ENCODE measurements around the gene FAM177A1. TPM values are rescaled to one million over a fixed set of nuclear protein-coding genes. Genes with fewer than 3 reads are reported as not detected.

FAM177A1 gene
- total and polyA plus RNA-seq, 4 donors: 59.4 to 106 (median 82.8) TPM

GRCh38 chr14:35121026-35121886, 75.2 kb downstream of the FAM177A1 start:
- 18% methylated on average over 24 of the region's 34 CpGs for WGBS (ENCODE audit: insufficient coverage)
- no peaks in the 10 kb centered on the region for H3K9me3 ChIP-seq (ENCODE audit: control insufficient read depth, insufficient read depth, low read length)

GRCh38 chr14:35121887-35122695, 76.0 kb downstream of the FAM177A1 start, which contains the start of the genes PPP2R3C and PRORP:
TSS of gene PPP2R3C (minus strand) at chr14:35121990. CDS start at chr14:35121959, 31 bp downstream.
TSS of gene PRORP (plus strand) at chr14:35122552. CDS start at chr14:35123246, 694 bp downstream.
- peaks cover 19% of the 10 kb centered on the region for H3K36me3 ChIP-seq (ENCODE audit: control insufficient read depth, insufficient read depth, low read length)
- H3K27ac ChIP-seq (ENCODE audit: low read depth, low read length): peak within 1 kb of the TSS; percentile 99
- peaks cover 14% of the 10 kb centered on the region for H3K4me1 ChIP-seq (ENCODE audit: control insufficient read depth, insufficient read depth, low read length)
- H3K9me3 ChIP-seq (ENCODE audit: control insufficient read depth, insufficient read depth, low read length): no peaks in the 10 kb centered on the region
- WGBS (ENCODE audit: insufficient coverage): 0% methylated on average over 48 of the region's 57 CpGs
- DNase-seq (ENCODE audit: low read depth in 4 of 6, low spot score in 6 of 6): peak; percentile 81 to 99 (median 94)
- H3K4me3 ChIP-seq (ENCODE audit: low read depth, low read length): peak within 1 kb of the TSS; percentile 95
- no peaks in the 10 kb centered on the region for H3K27me3 ChIP-seq (ENCODE audit: control insufficient read depth, insufficient read depth, low read length)

More at GRCh38 chr14:35121026-35121886, 75.2 kb downstream of the FAM177A1 start:
- no peak for DNase-seq (ENCODE audit: low read depth in 4 of 6, low spot score in 6 of 6)
- peaks cover 14% of the 10 kb centered on the region for H3K4me1 ChIP-seq (ENCODE audit: control insufficient read depth, insufficient read depth, low read length)
- peak overlapping the region; percentile 99 for H3K27ac ChIP-seq (ENCODE audit: low read depth, low read length)
- H3K36me3 ChIP-seq (ENCODE audit: control insufficient read depth, insufficient read depth, low read length): peaks cover 19% of the 10 kb centered on the region
- H3K27me3 ChIP-seq (ENCODE audit: control insufficient read depth, insufficient read depth, low read length): no peaks in the 10 kb centered on the region
- H3K4me3 ChIP-seq (ENCODE audit: low read depth, low read length): peak overlapping the region; percentile 95

DNA sequence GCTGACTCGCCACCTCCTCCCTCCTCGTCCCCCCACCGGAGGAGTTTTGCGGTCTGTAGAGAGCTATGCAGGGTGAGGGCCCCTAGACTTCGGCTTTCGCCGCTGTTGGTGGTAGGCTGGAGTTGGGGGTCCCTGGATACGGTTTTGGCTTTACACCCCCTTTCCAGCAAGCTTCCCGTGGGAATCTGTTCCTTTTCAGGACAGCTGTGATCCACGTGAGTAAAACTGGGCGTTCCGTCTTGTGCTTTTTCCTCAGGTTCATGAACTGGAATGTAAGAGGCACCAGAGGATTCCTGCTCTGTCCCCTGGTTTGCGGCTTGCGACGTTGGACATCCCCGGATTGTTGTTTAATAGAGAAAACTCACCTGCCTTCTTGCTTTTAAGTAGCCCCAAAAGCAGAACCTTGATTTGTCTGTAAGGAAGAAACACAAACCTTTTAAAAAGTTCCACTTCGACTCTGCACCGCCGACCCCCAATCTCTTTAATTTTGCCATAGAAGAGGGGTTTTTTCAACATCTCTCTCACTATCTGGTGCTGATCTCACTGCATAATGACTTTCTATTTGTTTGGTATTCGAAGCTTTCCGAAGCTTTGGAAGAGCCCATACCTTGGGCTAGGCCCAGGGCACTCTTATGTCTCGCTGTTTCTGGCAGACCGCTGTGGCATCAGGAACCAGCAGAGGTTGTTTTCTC, 76.8 kb downstream of the FAM177A1 start:
- Histone ChIP-seq H3K27me3 (ENCODE audit: control insufficient read depth, insufficient read depth, low read length) (no peaks in the 10 kb centered on the region), H3K36me3 (ENCODE audit: control insufficient read depth, insufficient read depth, low read length) (peaks cover 19% of the 10 kb centered on the region), H3K27ac (ENCODE audit: low read depth, low read length) (peak overlapping the region; percentile 99), H3K4me1 (ENCODE audit: control insufficient read depth, insufficient read depth, low read length) (peaks cover 14% of the 10 kb centered on the region), H3K4me3 (ENCODE audit: low read depth, low read length) (peak overlapping the region; percentile 95), H3K9me3 (ENCODE audit: control insufficient read depth, insufficient read depth, low read length) (no peaks in the 10 kb centered on the region)
- WGBS (ENCODE audit: insufficient coverage): 2% methylated on average over 11 of the region's 23 CpGs
- DNase-seq (ENCODE audit: low read depth in 4 of 6, low spot score in 6 of 6): peak in 3 of 6 donors; percentile 5 to 24 (median 23)

DNA sequence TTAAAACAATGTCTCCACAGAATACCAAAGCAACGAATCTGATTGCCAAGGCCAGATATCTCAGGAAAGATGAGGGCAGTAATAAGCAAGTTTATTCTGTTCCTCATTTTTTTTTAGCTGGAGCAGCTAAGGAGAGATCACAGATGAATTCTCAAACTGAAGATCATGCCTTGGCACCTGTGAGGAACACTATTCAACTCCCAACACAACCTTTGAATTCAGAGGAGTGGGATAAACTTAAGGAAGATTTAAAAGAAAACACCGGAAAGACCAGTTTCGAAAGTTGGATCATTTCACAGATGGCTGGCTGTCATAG, 77.3 kb downstream of the FAM177A1 start:
- no peaks in the 10 kb centered on the region for H3K27me3 ChIP-seq (ENCODE audit: control insufficient read depth, insufficient read depth, low read length)
- no peaks in the 10 kb centered on the region for H3K9me3 ChIP-seq (ENCODE audit: control insufficient read depth, insufficient read depth, low read length)
- H3K27ac ChIP-seq (ENCODE audit: low read depth, low read length): peak overlapping the region; percentile 99
- WGBS (ENCODE audit: insufficient coverage): 100% methylated on average over 1 of the region's 3 CpGs
- peaks cover 14% of the 10 kb centered on the region for H3K4me1 ChIP-seq (ENCODE audit: control insufficient read depth, insufficient read depth, low read length)
- peaks cover 19% of the 10 kb centered on the region for H3K36me3 ChIP-seq (ENCODE audit: control insufficient read depth, insufficient read depth, low read length)
- DNase-seq (ENCODE audit: low read depth in 4 of 6, low spot score in 6 of 6): no peak
- peak overlapping the region; percentile 95 for H3K4me3 ChIP-seq (ENCODE audit: low read depth, low read length)

- Histone ChIP-seq H3K36me3 (ENCODE audit: control insufficient read depth, insufficient read depth, low read length) (peaks cover 15% of the 10 kb centered on the region), H3K27ac (ENCODE audit: low read depth, low read length) (no peak overlapping the region)
Observed at GRCh38 chr14:35124127-35124526, 78.1 kb downstream of the FAM177A1 start.

More at GRCh38 chr14:35124127-35124526, 78.1 kb downstream of the FAM177A1 start:
- no CpG with 5 or more reads among the region's 1 CpG for WGBS (ENCODE audit: insufficient coverage)
- Histone ChIP-seq H3K4me3 (ENCODE audit: low read depth, low read length) (no peak overlapping the region), H3K27me3 (ENCODE audit: control insufficient read depth, insufficient read depth, low read length) (no peaks in the 10 kb centered on the region), H3K4me1 (ENCODE audit: control insufficient read depth, insufficient read depth, low read length) (peaks cover 14% of the 10 kb centered on the region), H3K9me3 (ENCODE audit: control insufficient read depth, insufficient read depth, low read length) (no peaks in the 10 kb centered on the region)
- no peak for DNase-seq (ENCODE audit: low read depth in 4 of 6, low spot score in 6 of 6)

Other genes starting within 250 kb of the FAM177A1 start
- gene BAZ1A, start 170.9 kb upstream of the FAM177A1 start, total RNA-seq: 10 to 100 TPM; 17.2 to 19.2 TPM
- gene BAZ1A, start 170.9 kb upstream of the FAM177A1 start, polyA plus RNA-seq (ENCODE audit: insufficient read length in 2 of 2): 10 to 100 TPM; 14.5 to 16.6 TPM
- gene SRP54, start 63.3 kb upstream of the FAM177A1 start, total RNA-seq: 10 to 100 TPM; 67.9 to 73.1 TPM
- gene SRP54, start 63.3 kb upstream of the FAM177A1 start, polyA plus RNA-seq (ENCODE audit: insufficient read length in 2 of 2): 10 to 100 TPM; 57.6 to 59.3 TPM
- 10 to 100 TPM; 40.6 to 59.8 TPM for gene PPP2R3C, start 75.7 kb downstream of the FAM177A1 start, total RNA-seq
- gene PPP2R3C, start 75.7 kb downstream of the FAM177A1 start, polyA plus RNA-seq (ENCODE audit: insufficient read length in 2 of 2): 10 to 100 TPM; 63.1 to 65.1 TPM
- gene PRORP, start 76.3 kb downstream of the FAM177A1 start, total RNA-seq: 10 to 100 TPM; 23.2 to 43.5 TPM
- 10 to 100 TPM; 23.3 to 23.7 TPM for gene PRORP, start 76.3 kb downstream of the FAM177A1 start, polyA plus RNA-seq (ENCODE audit: insufficient read length in 2 of 2)
- gene PSMA6, start 246.1 kb downstream of the FAM177A1 start, total RNA-seq: 100 to 1,000 TPM; 155 to 167 TPM
- 100 to 1,000 TPM; 165 to 171 TPM for gene PSMA6, start 246.1 kb downstream of the FAM177A1 start, polyA plus RNA-seq (ENCODE audit: insufficient read length in 2 of 2)

Data from spinal cord (tissue), 10 donors.